Activated CD4-positive, alpha-beta T cell treated with anti-CD3 and anti-CD28 coated beads for 24 hours (primary cell): ENCODE data around the gene PSMF1.

ENCODE experiments used
- DNase-seq, 2 donors: peaks; one replicate each; pipeline ENCODE4 v3.0.0-alpha.2; 2020; ENCODE audit warnings: low read depth in 2 of 2

The PSMF1 gene, protein sequence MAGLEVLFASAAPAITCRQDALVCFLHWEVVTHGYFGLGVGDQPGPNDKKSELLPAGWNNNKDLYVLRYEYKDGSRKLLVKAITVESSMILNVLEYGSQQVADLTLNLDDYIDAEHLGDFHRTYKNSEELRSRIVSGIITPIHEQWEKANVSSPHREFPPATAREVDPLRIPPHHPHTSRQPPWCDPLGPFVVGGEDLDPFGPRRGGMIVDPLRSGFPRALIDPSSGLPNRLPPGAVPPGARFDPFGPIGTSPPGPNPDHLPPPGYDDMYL

DNA sequence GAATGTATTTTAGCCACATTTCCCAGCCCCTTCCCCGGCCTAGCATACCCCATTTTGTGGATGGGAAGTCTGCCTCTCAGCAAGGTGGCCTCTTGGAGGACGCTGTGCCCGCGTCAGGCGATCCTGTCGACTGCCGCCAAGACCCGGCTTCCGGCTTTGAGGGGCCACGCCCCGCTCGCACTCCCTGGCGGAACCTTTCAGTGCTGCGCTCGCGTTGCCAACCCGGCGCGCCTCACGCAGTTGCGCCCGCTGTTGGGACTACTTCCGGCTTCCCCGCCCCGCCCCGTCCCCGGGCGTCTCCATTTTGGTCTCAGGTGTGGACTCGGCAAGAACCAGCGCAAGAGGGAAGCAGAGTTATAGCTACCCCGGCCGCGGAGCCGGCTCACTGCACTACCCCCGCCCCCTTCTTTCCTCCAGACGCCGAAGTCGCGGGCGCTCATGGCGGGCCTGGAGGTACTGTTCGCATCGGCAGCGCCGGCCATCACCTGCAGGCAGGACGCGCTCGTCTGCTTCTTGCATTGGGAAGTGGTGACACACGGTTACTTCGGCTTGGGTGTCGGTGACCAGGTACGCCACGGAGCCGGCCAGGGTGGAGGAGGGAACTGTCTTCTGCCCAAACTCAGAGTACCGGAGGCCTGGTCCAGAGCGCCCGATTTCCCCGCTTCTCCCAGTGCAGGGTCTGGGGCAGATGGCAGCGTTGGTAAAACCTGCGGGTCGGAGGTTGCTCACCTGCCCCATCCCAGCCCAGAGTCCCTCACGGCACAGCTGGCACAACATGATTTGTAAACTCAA, at the start of gene PSMF1:
TSS of gene PSMF1 (plus strand) at position 267 of the 792 bp plus-strand sequence. CDS start at position 439, 172 bp downstream.
- DNase-seq: peak; percentile 93

DNA sequence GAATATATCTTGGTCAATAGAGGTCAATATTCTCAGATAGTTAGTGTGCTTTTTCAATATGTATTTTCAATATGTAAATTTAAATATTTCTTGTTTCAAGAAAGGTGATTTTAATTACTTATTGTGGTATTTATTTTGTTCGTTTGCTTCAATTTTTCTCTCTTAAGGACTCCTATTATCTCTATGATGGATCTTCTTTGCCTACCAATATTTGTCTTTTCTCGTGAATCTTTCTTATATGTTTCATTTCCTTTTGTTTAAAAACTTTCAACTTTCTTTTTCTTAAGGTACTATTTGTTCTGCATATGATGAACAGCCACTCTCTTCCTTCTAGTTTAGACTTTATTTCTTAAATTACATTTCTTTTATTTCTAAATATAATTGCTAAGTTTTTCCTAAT, 46.1 kb upstream of the PSMF1 start:
- DNase-seq: no peak

DNA sequence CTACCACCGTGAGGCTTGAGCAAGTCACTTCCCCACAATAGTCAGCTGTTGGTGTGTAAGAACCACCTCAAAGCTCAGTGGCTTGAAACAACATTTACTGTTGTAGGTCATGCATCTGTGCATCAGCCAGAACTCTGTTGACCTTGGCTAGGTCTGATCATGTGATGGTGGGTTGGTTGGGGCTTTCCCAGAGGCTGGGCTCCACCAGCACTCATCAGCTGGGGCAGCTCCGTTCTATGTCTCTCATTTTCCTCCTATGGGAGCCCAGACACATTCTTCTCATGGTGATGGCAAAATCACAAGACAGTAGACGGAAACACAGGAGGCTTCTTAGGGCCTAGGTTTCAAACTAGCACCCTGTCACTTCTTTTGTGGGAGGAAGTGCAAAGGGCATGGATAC, 42.8 kb upstream of the PSMF1 start:
- DNase-seq: no peak

DNA sequence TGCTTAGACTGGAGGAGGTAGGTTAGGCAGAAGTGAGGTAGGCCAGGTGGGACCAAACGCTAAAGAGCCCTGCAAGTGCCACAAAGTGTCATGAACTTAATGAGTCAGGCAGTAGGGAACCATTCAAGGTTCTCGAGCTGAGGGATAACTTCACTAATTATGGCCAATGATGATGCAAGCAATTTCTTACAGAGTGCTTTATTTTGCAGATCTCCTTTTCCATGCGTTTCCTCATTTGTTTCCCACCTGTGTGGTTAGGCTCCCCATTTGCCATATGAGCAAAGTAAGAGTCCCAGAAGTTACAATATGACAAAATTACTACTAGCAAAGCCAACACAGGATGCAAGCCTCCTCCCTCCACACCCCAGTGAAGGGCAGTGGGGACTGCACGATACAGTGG, 36.5 kb upstream of the PSMF1 start:
- DNase-seq: no peak

DNA sequence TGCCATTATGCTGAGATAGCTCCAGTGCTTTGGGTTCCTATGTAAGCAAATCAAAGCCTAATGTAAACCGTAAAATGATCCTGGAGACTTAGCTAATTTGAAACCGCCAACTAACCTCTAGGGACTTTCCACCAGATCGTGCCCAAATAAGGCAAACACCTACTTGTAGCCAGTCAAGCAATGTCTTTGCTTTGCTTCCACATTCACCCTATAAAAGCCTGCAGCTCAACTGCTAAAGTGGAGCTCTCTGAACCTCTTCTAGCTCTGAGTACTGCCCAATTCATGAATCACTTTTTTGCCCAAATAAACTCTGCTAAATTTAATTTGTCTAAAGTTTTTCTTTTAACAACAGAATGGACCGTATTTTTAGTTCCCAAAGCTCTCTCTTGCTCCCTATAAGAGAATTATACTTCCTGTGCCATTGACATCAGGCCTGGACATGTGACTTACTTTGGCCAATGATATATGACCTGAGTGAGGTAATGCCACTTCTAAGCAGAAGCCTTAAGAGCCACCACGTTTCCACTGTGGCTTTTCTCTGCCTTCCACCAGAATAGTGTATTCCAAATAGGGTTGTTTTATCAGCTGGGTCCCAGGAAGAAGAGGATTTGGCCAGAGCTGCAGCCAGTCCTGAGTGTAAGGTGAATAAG, 34.8 kb upstream of the PSMF1 start:
- DNase-seq: no peak

DNA sequence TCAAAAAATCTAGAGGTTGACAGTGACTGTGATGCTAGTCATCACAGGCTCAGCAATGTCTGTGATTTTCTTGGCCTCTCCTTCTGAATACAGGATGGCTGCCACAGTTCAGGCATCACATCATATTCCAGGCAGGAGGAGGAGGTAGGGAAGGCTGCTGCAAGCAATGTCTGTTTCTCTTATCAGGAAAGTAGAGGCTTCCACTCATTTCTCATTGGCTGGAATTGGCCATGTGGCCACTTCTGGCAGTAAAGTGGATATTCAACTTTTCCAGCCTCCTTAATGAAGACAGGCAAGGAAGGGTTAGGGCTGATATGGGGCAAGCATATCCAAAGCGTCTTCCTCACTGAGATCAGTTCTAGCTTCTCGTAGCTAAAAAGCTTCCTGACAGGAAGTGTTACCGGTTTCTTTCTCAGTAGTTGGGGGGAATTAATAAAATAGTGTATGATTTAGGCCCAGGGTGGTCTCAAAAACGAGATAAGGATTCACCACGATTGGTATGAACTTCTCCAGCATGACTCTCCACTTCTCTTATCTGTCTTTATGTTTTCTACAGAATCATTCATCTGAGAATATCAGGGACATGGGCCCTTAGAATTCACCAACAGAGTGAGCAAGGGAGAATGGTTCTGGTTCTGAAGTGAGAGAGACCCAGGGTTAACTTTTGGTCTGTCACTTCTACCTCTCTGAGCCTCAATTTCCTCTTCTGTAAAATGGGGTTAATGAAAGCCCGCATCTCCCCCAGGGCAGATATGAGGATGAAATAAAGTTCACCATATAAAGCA, 32.7 kb upstream of the PSMF1 start:
- DNase-seq: no peak

DNA sequence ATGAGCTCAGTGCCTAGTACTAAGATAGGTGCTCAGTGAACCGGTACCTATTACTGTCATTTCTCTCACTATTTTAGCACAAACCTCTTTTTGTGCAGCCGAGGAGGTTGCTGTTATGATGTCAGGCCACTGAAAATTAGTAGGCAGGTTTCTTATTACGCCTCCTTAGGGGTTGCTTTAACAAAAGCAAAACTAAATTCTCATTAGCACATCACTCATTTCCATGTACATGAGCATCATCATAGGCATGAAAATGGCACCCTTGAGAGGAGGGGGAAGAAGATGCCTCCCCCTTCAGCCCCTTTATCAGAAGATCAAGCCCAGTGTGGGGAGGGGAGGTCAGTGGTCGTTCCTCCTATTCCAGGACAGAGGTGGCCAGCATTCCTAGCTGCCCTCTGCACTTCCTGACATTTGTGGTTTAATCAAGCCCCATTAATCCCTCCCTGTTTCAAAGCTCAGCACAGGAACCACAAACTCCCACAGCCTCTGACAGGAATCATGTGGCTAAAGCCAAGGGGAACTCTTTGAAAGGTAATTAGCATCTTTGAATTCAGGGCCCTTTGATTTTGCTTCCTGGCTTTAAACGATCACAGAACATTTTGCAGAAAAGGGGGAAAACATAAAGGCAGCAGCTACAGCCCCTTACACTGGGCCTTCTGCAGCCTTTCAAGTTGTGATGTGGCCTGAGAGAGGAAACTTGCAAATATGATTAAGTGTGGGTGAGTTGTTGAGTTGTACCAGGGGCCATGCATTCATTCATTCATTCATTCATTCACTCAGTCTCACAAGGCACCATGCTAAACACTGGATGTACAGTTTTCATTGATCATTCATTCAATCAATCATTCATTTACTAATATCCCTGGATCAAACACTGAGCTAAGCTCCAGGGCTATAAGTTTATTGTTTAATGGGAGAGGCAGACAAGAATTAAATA, 31.9 kb upstream of the PSMF1 start:
- no peak for DNase-seq

DNA sequence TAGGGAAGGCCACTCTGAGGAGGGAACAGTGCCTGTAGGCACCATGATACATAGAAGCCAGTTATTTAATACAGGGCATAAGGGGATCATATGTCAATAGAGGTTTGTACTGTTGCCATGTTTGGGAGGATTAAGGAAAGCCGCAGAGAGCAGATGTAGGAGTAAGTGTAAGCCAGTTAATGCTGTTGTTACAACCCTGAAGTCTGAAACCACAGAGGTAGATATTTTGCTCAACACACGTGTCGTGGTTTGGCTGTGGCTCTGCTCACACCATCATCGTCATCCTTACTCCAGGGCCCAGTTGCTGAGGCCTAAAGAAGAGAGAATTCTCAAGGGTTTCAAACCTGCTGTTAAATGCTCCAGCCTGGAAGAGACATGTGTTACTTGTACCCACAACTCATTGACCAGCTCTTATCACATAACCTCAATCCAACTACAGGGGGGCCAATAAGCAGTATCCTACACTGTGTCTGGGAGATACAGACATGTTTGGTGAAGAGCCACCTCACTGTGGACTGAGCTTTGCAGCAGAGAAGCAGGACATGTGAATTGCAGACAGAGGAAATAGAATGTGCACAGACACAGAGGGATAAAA, 31.0 kb upstream of the PSMF1 start:
- no peak for DNase-seq

DNA sequence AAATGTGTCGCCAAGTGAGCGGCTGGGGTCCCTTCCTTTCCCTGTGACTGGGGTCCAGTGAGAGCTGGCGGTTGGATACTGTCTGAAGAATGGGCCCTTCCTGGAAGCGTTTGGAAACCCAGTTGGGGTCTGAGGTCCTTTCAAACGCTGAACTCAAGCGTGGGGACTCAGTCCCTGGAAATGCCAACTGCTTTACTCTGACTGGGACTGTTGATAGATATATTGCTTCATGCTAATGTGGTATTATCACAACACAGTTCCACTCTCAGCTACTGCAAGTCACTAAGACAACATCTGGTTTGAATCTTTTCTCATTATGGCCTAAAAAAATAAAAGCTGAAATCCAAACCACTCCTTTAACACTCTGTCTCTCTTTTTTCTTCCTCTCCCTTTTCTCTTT, 23.7 kb upstream of the PSMF1 start:
- DNase-seq: no peak

DNA sequence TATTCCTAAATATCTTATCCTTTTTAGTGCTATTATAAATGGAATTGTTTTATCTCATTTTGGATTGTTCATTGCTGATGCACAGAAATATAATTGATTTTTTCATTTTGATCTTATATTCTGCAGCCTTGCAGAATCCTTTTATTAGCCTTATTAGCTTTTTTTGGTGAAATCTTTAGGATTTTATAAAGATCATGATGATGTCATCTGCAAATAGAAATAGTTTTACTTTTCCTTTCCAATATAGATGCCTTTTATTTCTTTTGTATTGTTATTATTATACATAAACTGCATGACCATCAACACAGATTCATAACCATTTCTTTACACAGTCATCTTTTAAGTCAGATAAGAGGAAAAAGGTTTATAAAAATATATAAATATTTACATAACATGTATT, 16.9 kb upstream of the PSMF1 start:
- DNase-seq: no peak

DNA sequence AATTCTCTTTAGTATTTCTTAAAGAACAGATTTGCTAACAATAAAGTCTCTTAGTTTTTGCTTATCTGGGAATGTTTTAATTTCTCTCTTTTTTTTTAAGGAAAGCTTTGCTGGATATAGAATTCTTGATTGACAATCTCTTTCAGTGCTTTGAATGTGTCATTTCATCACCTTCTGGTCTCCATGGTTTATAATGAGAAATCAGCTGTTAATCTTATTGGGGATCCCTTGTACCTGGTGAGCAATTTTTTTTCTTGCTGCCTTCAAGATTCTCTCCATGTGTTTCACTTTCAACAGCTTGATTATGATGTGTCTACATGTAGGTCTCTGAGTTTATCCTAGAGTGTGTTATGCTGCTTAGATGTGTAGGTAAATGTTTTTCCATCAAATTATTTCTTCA, 16.4 kb upstream of the PSMF1 start:
- DNase-seq: no peak

DNA sequence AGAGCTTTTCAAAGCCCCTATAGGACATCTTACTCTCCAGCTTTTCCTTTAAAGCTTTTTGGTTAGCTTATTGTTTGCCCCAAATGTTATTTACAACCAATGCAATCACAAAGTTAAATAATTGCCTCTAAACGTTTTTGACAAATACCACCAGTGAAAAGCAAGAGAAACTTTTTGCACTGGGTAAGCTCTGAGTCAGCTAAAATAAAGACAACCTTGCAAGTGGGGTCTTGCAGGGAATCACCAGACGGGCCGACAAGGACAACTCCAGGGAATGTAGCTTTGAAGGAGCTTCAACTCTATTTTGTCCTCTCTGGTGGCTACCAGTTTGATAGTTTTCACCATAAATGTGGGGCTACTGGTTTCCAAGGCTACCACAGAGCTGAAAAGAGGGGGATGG, 14.7 kb upstream of the PSMF1 start:
- DNase-seq: no peak

DNA sequence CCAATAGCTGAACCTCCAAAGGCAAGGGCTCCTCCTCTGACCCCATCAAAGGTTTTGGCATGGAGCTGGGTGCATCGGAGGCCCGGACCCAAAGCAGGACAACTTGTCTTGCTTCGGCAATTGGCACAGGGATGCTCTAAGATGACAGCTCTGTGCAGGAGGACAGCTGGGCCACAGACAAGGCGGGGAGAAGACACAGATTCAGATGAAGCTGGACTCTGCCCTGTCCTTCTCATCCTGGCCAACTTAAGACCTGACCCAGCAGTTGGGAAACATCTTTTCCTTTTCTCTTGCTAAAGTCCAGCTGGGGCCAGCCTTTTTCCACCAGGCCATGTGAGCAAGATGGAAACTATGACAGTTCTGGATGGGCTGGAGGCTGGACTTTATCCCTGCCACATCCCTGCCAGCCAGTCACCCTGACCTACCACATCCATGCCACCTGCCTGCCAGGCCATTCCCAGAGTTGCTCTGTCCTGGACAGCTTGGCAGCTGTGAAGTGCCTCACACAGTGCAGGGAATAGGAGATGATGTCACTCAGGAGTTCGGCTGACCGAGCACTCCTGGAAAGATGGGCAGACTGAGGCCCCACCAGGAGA, 12.7 kb upstream of the PSMF1 start:
- DNase-seq: no peak

DNA sequence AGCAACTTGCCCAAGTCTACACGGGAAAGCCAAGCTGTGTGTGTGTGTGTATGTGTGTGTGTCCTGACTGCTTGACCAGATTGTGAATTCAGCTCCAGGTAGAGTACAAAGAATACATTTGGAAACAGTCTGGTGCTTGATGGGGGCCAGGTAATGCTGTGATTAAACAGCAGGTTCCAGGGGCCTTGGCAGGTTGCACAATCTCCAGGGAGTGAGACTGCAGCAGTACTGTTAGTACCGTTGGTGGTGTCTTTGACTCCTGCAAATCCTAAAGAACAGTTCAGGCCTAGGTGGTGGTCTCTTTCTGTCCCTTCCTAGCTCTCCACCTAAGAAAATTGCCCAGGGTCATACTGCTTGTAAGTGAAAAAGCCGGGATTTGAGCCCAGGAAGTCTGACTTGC, 11.2 kb upstream of the PSMF1 start:
- DNase-seq: no peak

DNA sequence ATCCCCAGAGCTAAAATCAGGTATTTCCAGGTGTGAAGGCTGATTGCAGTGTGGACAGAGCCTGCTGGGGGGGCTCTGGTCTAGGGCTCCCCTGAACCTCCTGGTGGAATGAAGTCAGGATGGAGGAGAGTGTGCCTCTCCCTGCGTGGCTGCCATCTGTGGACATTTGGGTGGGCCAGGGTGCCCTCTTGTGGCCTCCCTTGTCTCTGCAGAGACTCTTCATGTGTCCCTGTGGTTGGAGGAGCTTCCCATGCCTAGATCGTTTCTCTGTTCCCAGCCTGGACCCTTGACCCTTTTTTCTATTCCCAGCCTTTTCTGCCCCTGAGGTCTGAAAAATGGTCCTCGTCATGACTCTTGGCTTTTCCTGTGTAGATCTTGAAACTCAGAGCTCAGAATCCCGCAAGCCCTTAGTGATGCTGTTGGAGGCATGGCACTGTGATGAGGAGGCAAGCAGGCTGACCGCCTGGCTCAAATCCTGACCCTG, 9.9 kb upstream of the PSMF1 start:
- peak; percentile 26 to 53 for DNase-seq

DNA sequence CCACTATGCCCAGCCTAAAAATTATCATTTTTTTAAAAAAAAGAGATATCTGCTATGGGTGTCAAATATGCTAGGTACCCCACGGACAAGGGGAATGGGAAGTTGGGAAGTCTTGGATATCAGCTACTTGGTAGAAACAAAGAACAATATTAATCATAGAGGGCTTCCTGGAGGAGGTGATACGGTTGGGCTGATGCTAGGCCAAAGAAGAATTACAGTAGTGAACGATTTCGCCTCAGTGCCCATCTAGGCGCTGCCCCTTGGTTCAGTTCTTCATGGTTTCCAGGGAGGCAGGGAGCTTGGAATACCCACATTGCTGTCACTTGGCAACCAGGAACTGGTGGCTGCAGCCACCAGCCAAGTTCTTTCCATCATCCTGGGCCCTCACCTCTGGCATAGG, 5.5 kb upstream of the PSMF1 start:
- DNase-seq: no peak

DNA sequence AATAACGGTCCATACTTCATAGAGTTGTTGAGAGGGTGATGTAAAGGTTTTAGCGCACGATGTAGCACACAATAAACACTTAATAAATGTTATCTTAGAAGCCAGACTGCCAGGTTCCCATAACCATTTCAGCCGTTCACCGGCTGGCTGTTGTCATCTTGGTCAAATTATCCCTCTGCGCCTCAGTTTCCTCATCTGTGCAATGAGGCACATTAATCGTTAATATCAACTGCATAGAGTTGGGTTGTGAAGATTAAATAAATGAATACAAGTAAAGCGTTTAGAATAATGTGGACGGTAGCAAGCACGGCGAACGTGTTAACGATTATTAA, 432 bp upstream of the PSMF1 start:
- DNase-seq: no peak

DNA sequence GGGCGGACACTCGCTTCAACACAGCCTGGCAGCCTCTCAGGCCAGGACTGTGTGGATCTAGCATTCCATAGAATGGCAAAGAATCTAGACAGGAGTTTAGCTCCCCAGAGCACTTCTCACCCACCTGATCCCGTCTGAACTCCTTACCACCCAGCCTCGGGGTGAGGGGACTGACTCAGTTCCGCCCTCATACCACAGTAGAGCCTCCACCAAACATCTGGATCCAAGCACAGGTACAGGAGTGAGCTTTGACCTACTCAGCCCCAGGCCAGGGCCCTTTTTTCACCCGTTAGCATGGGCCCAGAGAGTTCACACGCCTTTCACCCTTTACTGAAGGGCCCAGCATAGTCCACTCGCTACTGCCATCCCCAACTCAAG, 715 bp downstream of the PSMF1 start:
- no peak for DNase-seq

DNA sequence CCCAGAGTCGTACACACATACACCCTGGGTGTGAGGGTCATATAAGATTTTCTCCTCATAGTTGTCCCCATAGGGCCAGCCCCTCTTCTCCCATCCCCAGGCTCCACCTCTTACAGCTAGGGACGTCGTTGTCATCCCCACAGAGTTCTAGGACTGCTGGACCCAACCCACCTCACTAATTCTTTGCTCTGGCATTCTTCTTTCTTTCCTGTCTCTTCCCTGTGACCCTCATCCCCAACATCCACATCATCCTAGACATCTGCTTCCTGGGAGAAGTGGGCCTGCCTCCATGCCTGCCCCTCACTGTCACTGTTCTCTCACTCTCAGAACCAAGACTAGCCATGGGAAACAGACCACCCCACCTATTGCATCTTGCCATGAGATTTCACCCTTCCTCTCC, 1.1 kb downstream of the PSMF1 start:
- DNase-seq: no peak

DNA sequence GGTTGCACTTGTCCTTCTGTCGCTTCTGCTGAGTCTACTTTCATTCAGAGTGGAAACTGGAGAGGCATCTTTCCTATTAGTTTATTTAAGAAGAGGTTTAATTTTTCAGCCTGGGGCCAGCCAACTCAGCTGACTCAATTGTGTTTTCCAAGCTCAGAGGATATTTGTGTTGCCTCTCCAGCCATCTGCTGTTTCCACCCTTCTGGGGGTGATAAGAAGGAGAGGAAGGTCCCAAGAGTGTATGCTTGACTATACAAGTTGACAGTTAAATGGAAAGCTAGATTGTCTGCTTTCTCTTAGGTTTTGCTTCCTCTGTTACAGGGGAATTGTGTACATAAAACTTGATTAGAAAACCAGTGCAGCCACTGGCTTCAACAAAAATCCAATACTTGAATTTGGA, 3.0 kb downstream of the PSMF1 start:
- no peak for DNase-seq
